Measurements from ENCODE around the gene STKLD1.

- TF ChIP-seq TAF1 (IDR thresholded peaks at IDR 0.05; ENCODE audit: low read depth, low read length) (no peak), POLR2AphosphoS5 (IDR thresholded peaks at IDR 0.05; ENCODE audit: low read depth, low read length) (no peak), SPI1 (IDR thresholded peaks at IDR 0.05; ENCODE audit: low read depth, low read length) (no peak), POLR2A (IDR thresholded peaks at IDR 0.05; ENCODE audit: low read depth, low read length) (no peak)
Measured at GRCh38 chr9:133449760-133450159, 73.6 kb downstream of the STKLD1 start.

All from GM12891 (cell line).